Measurements from ENCODE around the gene ACOT12.

GRCh38 chr5:81383867-81384266, 10.1 kb downstream of the ACOT12 start:
- TF ChIP-seq GATA3 (IDR thresholded peaks at IDR 0.05; ENCODE audit: low read depth, low read length): no peak
- no peak for TF ChIP-seq GATA2 (IDR thresholded peaks at IDR 0.05; ENCODE audit: low read depth, low read length)
